HepG2 (cell line): ENCODE results near the gene ZNF865. TPM values are rescaled to one million over a fixed set of nuclear protein-coding genes. Genes with fewer than 3 reads are reported as not detected.

ENCODE experiments used
- ATF7 ChIP-seq, 2 experiments: fragments of 450-650 bp in 1 of 2; sonication (generic) in 1 of 2; formaldehyde crosslinking in 1 of 2; IDR thresholded peaks; 2 replicates each; pipeline versions ENCODE4 v1.4.0 to v1.6.1; 2016 to 2020; ENCODE audit warnings: antibody characterized with exemption in 1 of 2, mild to moderate bottlenecking in 1 of 2, missing genetic modification reagents in 1 of 2
- DPF2 ChIP-seq: sonication (generic); formaldehyde crosslinking; IDR thresholded peaks from 2 replicates; pipeline ENCODE4 v1.4.0; 2020; ENCODE audit warnings: mild to moderate bottlenecking, low read depth, missing genetic modification reagents, borderline replicate concordance
- ETV6 ChIP-seq: sonication (generic); formaldehyde crosslinking; conservative IDR thresholded peaks from 2 replicates; pipeline ENCODE4 v1.4.0; 2020; ENCODE audit warnings: missing genetic modification reagents
- FIP1L1 ChIP-seq: fragments of 200-400 bp; formaldehyde crosslinking; IDR thresholded peaks from 2 replicates; pipeline ENCODE4 v1.6.1; 2018; ENCODE audit warnings: low read depth, mild to moderate bottlenecking, low read length, moderate library complexity, borderline replicate concordance; ENCODE audit not compliant: insufficient read depth
- GABPA ChIP-seq, 2 experiments: IDR thresholded peaks; 2 replicates each; pipeline ENCODE4 v1.6.1; 2011 to 2016; ENCODE audit warnings: low read depth in 2 of 2, low read length in 1 of 2, missing biosample characterization in 1 of 2, missing genetic modification characterization in 1 of 2
- HES4 ChIP-seq: sonication (generic); formaldehyde crosslinking; IDR thresholded peaks from 2 replicates; pipeline ENCODE4 v1.9.0; 2021; ENCODE audit warnings: mild to moderate bottlenecking, missing genetic modification reagents, borderline replicate concordance
- ISL2 ChIP-seq: sonication (generic); formaldehyde crosslinking; IDR thresholded peaks from 2 replicates; pipeline ENCODE4 v1.5.0; 2020; ENCODE audit warnings: missing genetic modification reagents
- KDM5A ChIP-seq: fragments of 200-600 bp; sonication (generic); IDR thresholded peaks from 2 replicates; pipeline ENCODE4 v1.7.0; 2018; ENCODE audit warnings: antibody characterized with exemption, mild to moderate bottlenecking, low read length, borderline replicate concordance
- MAZ ChIP-seq, 2 experiments: sonication (generic) in 1 of 2; formaldehyde crosslinking in 1 of 2; IDR thresholded peaks; 2 replicates each; pipeline versions ENCODE4 v1.5.0 to v1.6.1; 2012 to 2020; ENCODE audit warnings: low read depth in 2 of 2, mild to moderate bottlenecking in 2 of 2, borderline replicate concordance in 1 of 2, improper control_type of control experiment in 1 of 2, low read length in 1 of 2, missing genetic modification reagents in 1 of 2, moderate library complexity in 1 of 2
- NBN ChIP-seq: fragments of 450-650 bp; conservative IDR thresholded peaks from 2 replicates; pipeline ENCODE4 v1.6.1; 2017
- NPAS2 ChIP-seq: sonication (generic); formaldehyde crosslinking; IDR thresholded peaks from 2 replicates; pipeline ENCODE4 v1.8.0; 2022; ENCODE audit warnings: mild to moderate bottlenecking, missing genetic modification reagents, borderline replicate concordance
- PHF8 ChIP-seq: sonication (generic); formaldehyde crosslinking; IDR thresholded peaks from 2 replicates; pipeline ENCODE4 v1.5.0; 2020; ENCODE audit warnings: missing genetic modification reagents
- SRY ChIP-seq: sonication (generic); formaldehyde crosslinking; IDR thresholded peaks from 2 replicates; pipeline ENCODE4 v1.8.0; 2022; ENCODE audit warnings: mild to moderate bottlenecking, missing genetic modification reagents
- STAG1 ChIP-seq: sonication (generic); formaldehyde crosslinking; IDR thresholded peaks from 2 replicates; pipeline ENCODE4 v1.4.0; 2020; ENCODE audit warnings: missing genetic modification reagents
- TBX3 ChIP-seq: fragments of 450-650 bp; IDR thresholded peaks from 2 replicates; pipeline ENCODE4 v1.6.1; 2017; ENCODE audit warnings: antibody characterized with exemption, mild to moderate bottlenecking, inconsistent platforms, borderline replicate concordance
- ZNF234 ChIP-seq: sonication (generic); formaldehyde crosslinking; conservative IDR thresholded peaks from 2 replicates; pipeline ENCODE4 v1.5.1; 2020; ENCODE audit warnings: mild to moderate bottlenecking, missing genetic modification reagents
- ZNF24 ChIP-seq: fragments of 450-650 bp; IDR thresholded peaks from 2 replicates; pipeline ENCODE4 v1.6.1; 2017; ENCODE audit warnings: antibody characterized with exemption, mild to moderate bottlenecking
- ZNF616 ChIP-seq: sonication (generic); formaldehyde crosslinking; IDR thresholded peaks from 2 replicates; pipeline ENCODE4 v1.5.0; 2020; ENCODE audit warnings: low read depth, mild to moderate bottlenecking, missing genetic modification reagents
- ZNF883 ChIP-seq: sonication (generic); formaldehyde crosslinking; IDR thresholded peaks from 2 replicates; pipeline ENCODE4 v1.5.1; 2020; ENCODE audit warnings: mild to moderate bottlenecking, missing genetic modification reagents; ENCODE audit errors: not compliant biosample characterization
- polyA plus RNA-seq, 8 experiments: library from polyadenylated mRNA; depleted of rRNA in 3 of 8; stranded (reverse) in 7 of 8; unstranded in 1 of 8; fragments of >200 nt; fragmentation: Illumina TruSeq in 4 of 8; extraction: Trizol in 4 of 8; gene quantifications; 2 replicates each; pipeline versions ENCODE4 v1.2.1 to v1.2.3, GENCODE V29; 2011 to 2016; ENCODE audit warnings: low read depth in 4 of 8, missing spikeins in 1 of 8, mixed read lengths in 1 of 8; ENCODE audit not compliant: insufficient read depth in 1 of 8
- total RNA-seq, 5 experiments: library from RNA; depleted of rRNA; stranded (reverse); fragments of >200 nt; fragmentation: Illumina TruSeq; extraction: Trizol; gene quantifications; 2 replicates each; pipeline ENCODE4 v1.2.3, GENCODE V29; 2016; ENCODE audit warnings: low read depth in 1 of 5
- TF ChIP-seq, protein P1 (sequence below): sonication (generic); formaldehyde crosslinking; IDR thresholded peaks from 2 replicates; pipeline ENCODE4 v1.4.0; 2020; ENCODE audit warnings: mild to moderate bottlenecking, missing genetic modification reagents
- TF ChIP-seq, protein P2 (sequence below): sonication (generic); formaldehyde crosslinking; IDR thresholded peaks from 2 replicates; pipeline ENCODE4 v1.9.0; 2022; ENCODE audit warnings: missing genetic modification reagents, mild to moderate bottlenecking, borderline replicate concordance
- TF ChIP-seq, protein P3 (sequence below): sonication (generic); formaldehyde crosslinking; IDR thresholded peaks from 2 replicates; pipeline ENCODE4 v1.5.1; 2020; ENCODE audit warnings: mild to moderate bottlenecking, missing genetic modification reagents

ZNF865 gene
- total and polyA plus RNA-seq, 2 of the 13 experiments (the other 11 are each of a cell fraction or from before 2014, with no cell fraction given): 0.93 to 1.0 TPM

DNA sequence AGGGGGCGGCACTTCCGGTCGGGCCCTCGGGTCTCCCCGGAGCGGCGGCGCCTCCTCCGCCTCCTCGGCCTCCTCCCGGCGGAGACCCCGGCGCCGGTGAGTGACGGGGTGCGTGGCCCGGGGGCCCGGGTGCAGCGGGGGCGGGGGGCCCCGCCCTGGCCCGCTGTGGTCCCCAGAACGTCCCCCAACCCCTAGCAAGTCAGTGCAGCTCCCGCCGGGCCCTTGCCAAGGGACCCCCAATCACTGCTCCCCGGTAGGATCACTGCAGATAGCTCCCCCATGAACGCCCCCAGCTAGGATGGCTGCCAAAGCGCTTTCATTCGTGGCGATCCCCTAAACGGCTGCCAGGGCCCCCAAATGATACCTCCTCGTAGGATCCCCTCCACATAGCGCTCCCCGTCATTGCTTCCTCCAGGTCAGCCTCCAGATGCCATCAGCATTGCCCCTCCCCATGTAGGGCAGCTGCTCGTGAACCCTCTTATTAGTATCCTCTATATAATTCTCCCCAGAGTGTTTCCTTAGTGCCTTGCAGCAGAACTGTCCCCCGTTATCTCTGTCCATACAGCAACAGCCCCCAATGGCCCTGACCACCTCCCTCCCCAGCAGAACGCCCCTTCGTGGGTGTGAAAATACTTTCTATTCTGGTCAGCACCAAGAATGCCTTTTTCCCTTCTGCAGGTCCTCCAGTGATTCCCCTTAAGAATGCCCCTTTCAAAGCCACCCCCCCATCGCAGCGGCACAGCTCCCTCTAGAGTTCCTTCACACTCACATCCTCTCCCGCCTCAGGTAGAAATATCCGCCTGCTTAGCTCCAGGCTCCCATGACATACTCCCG lies at the start of gene ZNF865 (continued):
- TF ChIP-seq FIP1L1: no peak
- TF ChIP-seq, protein P1, sequence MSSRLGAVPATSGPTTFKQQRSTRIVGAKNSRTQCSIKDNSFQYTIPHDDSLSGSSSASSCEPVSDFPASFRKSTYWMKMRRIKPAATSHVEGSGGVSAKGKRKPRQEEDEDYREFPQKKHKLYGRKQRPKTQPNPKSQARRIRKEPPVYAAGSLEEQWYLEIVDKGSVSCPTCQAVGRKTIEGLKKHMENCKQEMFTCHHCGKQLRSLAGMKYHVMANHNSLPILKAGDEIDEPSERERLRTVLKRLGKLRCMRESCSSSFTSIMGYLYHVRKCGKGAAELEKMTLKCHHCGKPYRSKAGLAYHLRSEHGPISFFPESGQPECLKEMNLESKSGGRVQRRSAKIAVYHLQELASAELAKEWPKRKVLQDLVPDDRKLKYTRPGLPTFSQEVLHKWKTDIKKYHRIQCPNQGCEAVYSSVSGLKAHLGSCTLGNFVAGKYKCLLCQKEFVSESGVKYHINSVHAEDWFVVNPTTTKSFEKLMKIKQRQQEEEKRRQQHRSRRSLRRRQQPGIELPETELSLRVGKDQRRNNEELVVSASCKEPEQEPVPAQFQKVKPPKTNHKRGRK: no peak
- TF ChIP-seq ZNF24: no peak
- no peak for TF ChIP-seq ATF7 (IDR thresholded peaks at IDR 0.05)
- TF ChIP-seq ATF7 (CRISPR knock-in tag; IDR thresholded peaks at IDR 0.05): no peak
- no peak for TF ChIP-seq GABPA (IDR thresholded peaks at IDR 0.05; ENCODE audit: low read depth, low read length)
- TF ChIP-seq GABPA (CRISPR knock-in tag; IDR thresholded peaks at IDR 0.05; ENCODE audit: low read depth): peak; percentile 57
- no peak for TF ChIP-seq DPF2
- peak; percentile 80 for TF ChIP-seq STAG1 (CRISPR knock-in tag)
- TF ChIP-seq ZNF883 (CRISPR knock-in tag): peak; percentile 45
- TF ChIP-seq ZNF616: no peak
- TF ChIP-seq HES4 (CRISPR knock-in tag): no peak
- TF ChIP-seq PHF8: no peak
- TF ChIP-seq, protein P2, sequence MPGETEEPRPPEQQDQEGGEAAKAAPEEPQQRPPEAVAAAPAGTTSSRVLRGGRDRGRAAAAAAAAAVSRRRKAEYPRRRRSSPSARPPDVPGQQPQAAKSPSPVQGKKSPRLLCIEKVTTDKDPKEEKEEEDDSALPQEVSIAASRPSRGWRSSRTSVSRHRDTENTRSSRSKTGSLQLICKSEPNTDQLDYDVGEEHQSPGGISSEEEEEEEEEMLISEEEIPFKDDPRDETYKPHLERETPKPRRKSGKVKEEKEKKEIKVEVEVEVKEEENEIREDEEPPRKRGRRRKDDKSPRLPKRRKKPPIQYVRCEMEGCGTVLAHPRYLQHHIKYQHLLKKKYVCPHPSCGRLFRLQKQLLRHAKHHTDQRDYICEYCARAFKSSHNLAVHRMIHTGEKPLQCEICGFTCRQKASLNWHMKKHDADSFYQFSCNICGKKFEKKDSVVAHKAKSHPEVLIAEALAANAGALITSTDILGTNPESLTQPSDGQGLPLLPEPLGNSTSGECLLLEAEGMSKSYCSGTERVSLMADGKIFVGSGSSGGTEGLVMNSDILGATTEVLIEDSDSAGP (CRISPR knock-in tag): peak; percentile 20; the same call in 1 of the 2 replicates
- no peak for TF ChIP-seq NPAS2
- TF ChIP-seq NBN: no peak
- TF ChIP-seq, protein P3, sequence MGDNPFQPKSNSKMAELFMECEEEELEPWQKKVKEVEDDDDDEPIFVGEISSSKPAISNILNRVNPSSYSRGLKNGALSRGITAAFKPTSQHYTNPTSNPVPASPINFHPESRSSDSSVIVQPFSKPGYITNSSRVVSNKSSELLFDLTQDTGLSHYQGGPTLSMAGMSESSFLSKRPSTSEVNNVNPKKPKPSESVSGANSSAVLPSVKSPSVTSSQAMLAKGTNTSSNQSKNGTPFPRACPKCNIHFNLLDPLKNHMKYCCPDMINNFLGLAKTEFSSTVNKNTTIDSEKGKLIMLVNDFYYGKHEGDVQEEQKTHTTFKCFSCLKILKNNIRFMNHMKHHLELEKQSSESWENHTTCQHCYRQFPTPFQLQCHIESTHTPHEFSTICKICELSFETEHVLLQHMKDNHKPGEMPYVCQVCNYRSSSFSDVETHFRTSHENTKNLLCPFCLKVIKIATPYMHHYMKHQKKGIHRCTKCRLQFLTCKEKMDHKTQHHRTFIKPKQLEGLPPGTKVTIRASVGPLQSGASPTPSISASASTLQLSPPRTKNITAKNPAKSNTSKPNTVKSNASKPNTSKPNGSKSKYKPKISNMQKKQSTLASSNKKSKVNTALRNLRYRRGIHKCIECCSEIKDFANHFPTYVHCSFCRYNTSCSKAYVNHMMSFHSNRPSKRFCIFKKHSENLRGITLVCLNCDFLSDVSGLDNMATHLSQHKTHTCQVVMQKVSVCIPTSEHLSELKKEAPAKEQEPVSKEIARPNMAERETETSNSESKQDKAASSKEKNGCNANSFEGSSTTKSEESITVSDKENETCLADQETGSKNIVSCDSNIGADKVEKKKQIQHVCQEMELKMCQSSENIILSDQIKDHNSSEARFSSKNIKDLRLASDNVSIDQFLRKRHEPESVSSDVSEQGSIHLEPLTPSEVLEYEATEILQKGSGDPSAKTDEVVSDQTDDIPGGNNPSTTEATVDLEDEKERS (CRISPR knock-in tag): 0 out of 2 replicates have a peak, but pooled peaks have one; percentile 23
- peak; percentile 42; the same call in 1 of the 2 replicates for TF ChIP-seq KDM5A
- TF ChIP-seq TBX3: no peak
- no peak for TF ChIP-seq ZNF234 (CRISPR knock-in tag)
- TF ChIP-seq ISL2 (CRISPR knock-in tag): no peak
- no peak; the same call in 1 of the 2 replicates for TF ChIP-seq SRY (CRISPR knock-in tag)
- TF ChIP-seq ETV6: 0 out of 2 replicates have a peak, but pooled peaks have one; percentile 5
- TF ChIP-seq MAZ (IDR thresholded peaks at IDR 0.05; ENCODE audit: borderline replicate concordance, low read depth, low read length): no peak
- no peak for TF ChIP-seq MAZ (CRISPR knock-in tag; IDR thresholded peaks at IDR 0.05; ENCODE audit: low read depth)
